Hindlimb muscle (tissue), 1 donor: ENCODE results near the gene HORMAD1. TPM values are rescaled to one million over a fixed set of nuclear protein-coding genes. Genes with fewer than 3 reads are reported as not detected.
"Not testable (repeated sequence)": the region's sequence is repeated elsewhere in the genome, so short reads cannot be mapped to it uniquely, and the experiment has no call there.

ENCODE experiments used
- DNase-seq: peaks from one replicate; pipeline ENCODE4 v3.0.0-alpha.2; 2013
- polyA plus RNA-seq: library from polyadenylated mRNA; unstranded; fragments of 120-200 nt; gene quantifications from one replicate; pipeline ENCODE4 v1.2.1, GENCODE V29; 2013; ENCODE audit not compliant: insufficient read length

Gene HORMAD1, protein sequence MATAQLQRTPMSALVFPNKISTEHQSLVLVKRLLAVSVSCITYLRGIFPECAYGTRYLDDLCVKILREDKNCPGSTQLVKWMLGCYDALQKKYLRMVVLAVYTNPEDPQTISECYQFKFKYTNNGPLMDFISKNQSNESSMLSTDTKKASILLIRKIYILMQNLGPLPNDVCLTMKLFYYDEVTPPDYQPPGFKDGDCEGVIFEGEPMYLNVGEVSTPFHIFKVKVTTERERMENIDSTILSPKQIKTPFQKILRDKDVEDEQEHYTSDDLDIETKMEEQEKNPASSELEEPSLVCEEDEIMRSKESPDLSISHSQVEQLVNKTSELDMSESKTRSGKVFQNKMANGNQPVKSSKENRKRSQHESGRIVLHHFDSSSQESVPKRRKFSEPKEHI
- polyA plus RNA-seq = not detected

GRCh38 chr1:150720703-150721102, at the start of gene HORMAD1:
Gene HORMAD1 (minus strand): TSS chr1:150720895. CDS start chr1:150719505, 1,390 bp downstream.
- no peak for DNase-seq

DNA sequence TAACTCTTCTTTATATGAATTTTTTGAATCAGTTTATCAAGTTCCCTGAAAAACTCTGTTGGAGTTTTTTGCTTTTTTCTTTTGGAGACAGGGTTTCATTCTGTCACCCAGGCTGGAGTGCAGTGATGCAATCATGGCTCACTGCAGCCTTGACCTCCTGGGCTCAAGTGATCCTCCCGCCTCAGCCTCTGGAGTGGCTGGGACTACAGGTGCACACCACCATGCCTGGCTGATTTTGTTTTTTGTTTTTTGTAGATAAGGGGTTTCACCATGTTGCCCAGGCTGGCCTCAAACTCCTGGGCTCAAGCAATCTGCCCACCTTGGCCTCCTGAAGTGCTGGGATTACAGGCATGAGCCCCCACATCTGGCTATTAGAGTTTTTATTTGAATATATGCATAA, 47.0 kb upstream of the HORMAD1 start:
- not testable (repeated sequence) for DNase-seq

DNA sequence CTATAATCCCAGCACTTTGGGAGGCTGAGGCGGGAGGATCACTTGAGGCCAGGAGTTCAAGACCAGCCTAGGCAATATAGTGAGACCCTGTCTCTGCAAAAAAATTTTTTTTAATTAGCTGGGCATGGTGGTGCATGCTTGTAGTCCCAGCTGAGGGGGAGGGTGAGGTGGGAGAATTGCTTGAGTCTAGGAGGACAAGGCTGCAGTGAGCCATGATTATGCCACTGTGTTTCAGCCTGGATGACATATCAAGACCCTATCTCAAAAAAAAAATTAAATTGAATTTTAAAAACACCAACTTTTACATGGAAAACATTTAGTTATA, 45.2 kb upstream of the HORMAD1 start:
- not testable (repeated sequence) for DNase-seq

DNA sequence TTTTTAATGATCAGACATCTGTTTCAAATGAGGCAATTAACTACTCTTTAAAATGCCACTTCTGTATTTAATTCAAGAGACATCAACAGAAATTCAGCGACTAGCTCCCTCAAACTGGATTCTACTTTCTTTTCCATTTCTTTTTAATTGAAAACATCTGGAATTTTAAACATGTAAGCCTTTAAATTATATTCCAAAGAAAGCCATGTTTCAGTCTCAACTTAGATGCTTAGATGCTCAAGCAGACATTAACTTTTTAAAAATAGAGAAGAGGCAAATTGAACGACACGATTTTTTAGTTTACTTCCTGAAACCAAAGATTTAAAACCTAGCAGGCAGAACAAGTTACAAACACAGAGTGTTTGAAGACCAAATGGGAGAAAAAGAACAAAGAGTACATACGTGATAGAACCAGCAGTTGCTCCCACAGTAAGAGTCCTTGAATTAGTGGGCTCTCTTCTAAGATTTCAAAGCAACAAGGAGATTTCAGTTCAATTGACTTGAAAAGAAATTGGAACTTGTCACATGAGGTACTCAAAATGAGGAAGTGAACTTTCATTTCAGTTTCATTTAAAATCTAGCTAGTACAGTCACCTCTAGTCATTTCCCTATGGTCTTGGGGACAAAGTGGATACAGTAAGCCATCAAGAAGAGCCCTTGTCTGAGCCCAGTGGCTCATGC, 44.7 kb upstream of the HORMAD1 start, which contains the start of gene CTSS:
Gene CTSS, minus strand, starts transcription at position 483 of the 681 bp plus-strand sequence. CDS start 1,015 bp downstream, outside the sequence.
- peak; percentile 32 for DNase-seq

- DNase-seq = peak; percentile 29
These were observed 44.0 kb upstream of the HORMAD1 start for GRCh38 chr1:150764617-150765101.

- no peak for DNase-seq
These were observed 42.3 kb upstream of the HORMAD1 start for GRCh38 chr1:150763018-150763417.

DNA sequence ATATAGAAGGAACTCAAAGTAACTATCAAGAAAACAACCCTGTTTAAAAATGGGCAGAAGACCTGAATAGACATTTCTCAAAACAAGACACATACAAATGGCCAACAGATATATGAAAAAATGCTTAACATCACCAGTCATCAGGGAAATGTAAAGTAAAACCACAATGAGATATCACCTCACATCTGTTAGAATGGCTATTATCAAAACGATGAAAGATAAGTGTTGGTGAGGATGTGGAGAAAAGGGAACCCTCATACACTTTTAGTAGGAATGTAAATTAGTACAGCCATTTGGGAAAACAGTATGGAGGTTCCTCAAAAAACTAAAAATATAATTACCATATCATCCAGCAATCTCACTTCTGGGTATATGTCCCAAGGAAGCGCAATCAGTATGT, 41.9 kb upstream of the HORMAD1 start:
- DNase-seq = no peak

- DNase-seq = no peak
These were observed 41.1 kb upstream of the HORMAD1 start for GRCh38 chr1:150761801-150762200.

DNA sequence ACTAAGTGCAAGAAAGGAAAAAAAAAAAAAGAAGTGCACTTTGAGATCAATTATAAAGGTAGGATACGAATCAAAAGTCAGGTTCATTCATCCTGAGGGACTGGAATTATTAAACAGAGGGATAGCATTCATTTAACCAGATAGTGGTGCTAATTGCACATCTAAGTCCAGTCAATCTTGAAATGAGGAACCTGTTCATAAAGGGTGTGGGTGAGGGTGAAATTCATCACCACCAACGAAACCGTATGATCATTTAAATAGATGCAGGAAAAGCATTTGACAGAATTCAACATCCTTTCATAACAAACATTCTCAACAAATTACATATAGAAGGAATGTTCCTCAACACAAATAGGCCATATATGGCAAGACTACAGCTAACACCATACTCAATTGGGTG, 39.3 kb upstream of the HORMAD1 start:
- no peak for DNase-seq

GRCh38 chr1:150753416-150753815, 32.7 kb upstream of the HORMAD1 start:
- no peak for DNase-seq

- DNase-seq = no peak
These were observed 30.7 kb upstream of the HORMAD1 start for GRCh38 chr1:150751443-150751842.

GRCh38 chr1:150749720-150750311, 29.1 kb upstream of the HORMAD1 start:
- no peak for DNase-seq

- DNase-seq = no peak
These were observed 28.4 kb upstream of the HORMAD1 start for GRCh38 chr1:150748878-150749719.

DNA sequence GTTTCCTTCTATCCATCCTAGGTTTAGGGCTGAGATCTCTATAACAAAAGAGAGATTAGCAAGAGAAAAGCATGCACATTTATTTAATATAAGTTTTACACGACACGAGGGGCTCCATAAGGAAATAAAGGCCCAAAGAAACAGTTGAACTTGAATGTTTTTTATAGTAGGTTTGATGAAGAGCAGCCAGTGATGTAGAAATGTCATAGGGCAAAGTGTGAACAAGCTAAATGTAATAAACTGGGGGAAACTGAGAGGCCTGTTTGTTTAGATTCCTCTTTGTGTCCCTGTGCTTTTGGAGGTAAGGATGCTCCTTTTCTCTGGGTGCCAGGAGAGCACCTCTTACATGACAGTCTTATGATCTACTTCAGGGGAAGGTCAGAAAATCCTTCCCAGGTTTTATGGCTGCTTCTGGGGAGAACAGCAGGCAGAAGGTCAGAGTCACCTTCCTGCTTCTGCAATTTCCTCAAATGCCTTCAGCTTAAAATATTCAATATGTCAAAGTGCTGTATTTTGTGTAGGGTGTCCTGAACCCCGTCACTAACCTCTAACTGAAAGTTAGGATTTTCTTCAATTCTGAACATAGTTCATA, 9.5 kb upstream of the HORMAD1 start:
- DNase-seq = no peak

- DNase-seq = no peak
These were observed 3.6 kb upstream of the HORMAD1 start for GRCh38 chr1:150724336-150724735.

GRCh38 chr1:150720098-150720497, 597 bp downstream of the HORMAD1 start:
- DNase-seq = no peak

- DNase-seq = no peak
These were observed 2.3 kb downstream of the HORMAD1 start for GRCh38 chr1:150718225-150718891.

DNA sequence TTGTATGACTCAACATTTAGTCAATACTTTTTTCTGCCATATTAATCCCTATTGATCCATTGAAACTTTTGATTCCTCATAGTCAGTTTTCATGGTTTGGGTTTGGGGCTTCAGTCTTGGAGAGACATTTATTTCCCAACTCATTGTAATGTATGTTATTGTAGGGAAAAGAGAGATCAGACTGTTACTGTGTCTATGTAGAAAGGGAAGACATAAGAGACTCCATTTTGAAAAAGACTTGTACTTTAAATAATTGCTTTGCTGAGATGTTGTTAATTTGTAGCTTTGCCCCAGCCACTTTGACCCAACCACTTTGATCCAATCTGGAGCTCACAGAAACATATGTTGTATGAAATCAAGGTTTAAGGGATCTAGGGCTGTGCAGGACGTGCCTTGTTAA, 11.7 kb downstream of the HORMAD1 start:
- DNase-seq = not testable (repeated sequence)

DNA sequence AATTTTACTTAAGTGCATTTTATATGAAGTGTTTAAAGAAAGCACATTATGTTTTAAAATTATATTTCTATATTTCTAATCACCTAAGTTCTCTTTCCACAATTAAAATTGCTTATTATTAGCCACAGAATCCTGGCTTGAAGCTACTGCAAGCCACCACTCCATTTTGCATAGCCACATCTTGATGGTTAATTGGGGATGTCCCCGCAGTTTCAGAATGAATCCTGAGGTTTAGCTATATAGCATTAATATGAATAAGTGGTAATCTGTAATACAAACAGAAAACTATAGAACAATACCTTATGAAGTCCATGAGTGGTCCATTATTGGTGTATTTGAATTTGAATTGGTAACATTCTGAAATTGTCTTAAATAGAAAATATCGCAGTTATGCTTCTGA, 12.1 kb downstream of the HORMAD1 start:
- no peak for DNase-seq

DNA sequence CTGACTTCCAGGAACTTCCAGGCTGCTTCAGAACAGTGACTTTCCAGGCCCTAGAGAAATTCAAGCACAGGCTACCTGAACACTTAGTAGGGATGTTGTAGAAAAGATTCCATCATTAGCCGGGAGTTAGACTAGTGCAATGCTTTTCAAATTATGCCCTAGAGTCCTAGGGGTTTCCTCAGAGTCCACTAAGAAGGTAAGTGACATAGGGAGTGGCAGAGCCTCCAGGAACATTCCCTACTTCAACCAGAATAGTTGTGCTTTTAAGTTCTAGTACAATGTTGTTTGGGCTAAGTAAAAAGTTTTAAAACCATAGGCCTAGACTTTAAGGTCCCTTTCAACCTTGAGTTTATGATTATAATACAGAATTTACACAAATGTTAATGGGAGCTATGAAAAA, 14.6 kb downstream of the HORMAD1 start:
- no peak for DNase-seq

DNA sequence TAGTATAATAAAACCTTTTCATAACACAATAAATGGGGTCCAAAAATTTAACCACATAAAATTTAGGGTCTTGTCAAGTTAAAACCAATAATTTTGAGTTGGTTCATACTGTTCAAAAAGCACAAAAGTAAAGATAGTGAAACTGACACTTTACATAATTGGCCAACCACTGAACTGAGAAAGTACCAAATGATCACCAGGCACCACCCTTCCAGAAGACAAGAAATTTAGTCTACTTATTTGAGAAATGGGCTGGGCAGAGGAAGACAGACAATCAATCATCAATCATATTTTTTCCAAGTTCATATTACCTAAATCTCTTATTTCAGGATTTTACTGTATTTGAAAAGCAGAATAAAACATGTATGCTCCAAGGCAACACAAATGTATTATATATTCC, 17.3 kb downstream of the HORMAD1 start:
- DNase-seq = no peak
